NOMO-1 treated with DMSO at 0.1 percent for 48 hours (cell line): ENCODE data around the gene RPL39L.

ENCODE experiments used
- DNase-seq: peaks from one replicate; lab custom pipeline; 2025; ENCODE audit not compliant: unreplicated experiment; lab: John Stamatoyannopoulos, UW

RPL39L gene

DNA sequence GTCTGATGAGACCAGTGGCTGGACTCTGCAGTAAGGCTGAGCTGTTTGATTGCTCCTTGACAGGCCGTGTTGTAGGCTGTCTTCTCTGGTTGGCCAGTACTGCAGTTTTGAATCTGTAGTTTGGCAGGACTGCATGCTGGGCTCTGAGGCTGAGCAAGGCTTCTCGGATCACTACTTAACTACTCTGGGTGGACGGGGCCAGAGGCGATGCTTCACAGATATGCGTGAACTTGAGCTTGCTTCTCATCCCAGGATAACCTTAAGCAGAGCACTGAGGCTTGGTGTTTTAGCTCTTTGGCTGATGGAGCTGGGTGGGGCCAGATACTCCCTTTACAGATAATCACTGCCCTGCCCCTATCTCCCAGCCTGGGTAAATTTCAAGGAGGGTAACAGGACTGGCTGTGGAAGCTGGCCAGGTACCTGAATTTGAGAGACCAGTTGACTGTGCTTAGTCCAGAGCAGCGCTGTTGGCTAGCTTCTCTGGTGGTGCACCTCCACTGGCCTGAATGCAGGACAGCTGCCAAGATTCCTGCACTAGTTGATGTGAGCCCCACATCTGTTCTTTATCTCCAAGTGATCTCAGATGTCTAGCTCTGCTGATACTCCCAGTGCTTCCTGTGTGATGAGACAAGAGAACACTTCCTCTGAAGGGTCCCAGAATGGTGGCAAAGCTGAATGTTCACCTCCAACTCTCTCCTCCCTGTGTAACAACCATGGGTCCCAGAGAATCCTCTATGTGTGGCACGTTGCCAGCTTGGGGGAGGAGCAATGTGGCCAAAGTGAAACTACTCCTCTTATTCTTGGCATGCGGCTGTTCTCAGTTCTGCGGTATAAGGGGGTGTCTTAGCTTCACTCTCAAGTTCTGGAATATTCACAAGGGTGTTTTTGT is 37.9 kb downstream of the RPL39L start:
- no peak for DNase-seq

- peak; percentile 32 for DNase-seq
Measured at GRCh38 chr3:187098923-187099512, 40.3 kb downstream of the RPL39L start.

DNA sequence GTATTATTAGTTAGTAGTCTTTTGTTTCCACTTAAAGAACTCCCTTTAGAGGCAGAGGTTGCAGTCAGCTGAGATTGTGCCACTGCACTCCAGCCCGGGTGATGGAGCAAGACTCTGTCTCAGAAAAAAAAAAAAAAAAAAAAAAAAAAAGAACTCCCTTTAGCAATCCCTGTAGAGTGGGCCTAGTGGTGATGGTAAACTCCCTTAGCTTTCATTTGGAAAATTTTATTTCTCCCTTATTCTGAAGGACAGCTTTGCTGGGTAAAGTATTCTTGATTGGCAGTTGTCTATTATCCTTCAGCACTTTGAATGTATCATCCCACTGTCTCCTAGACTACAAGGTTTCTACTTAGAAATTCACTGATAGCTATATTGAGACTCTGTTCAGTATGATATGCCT is 46.0 kb downstream of the RPL39L start:
- DNase-seq = no peak

- no peak for DNase-seq
Measured at GRCh38 chr3:187088701-187089100, 50.6 kb downstream of the RPL39L start.

GRCh38 chr3:187086831-187087230 is 52.5 kb downstream of the RPL39L start:
- DNase-seq = no peak

GRCh38 chr3:187085933-187086332 is 53.4 kb downstream of the RPL39L start:
- no peak for DNase-seq

- no peak for DNase-seq
Measured at GRCh38 chr3:187085021-187085666, 54.2 kb downstream of the RPL39L start.

GRCh38 chr3:187084580-187084979 is 54.7 kb downstream of the RPL39L start:
- no peak for DNase-seq

DNA sequence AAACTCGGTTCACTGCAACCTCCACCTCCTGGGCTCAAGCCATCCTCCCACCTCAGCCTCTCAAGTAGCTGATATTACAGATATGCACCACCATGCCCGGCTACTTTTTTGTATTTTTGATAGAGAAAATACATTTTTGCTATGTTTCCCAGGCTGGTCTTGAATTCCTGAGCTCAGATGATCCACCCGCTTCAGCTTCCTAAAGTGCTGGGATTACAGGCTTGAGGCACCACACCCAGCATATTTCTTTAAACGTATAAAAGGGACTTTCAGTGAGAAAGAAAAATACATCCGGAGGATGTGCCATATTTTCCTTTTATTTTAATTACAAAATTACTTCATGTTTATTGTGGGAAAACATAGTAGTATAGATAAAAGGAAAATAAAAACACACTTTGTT is 55.2 kb downstream of the RPL39L start:
- no peak for DNase-seq

DNA sequence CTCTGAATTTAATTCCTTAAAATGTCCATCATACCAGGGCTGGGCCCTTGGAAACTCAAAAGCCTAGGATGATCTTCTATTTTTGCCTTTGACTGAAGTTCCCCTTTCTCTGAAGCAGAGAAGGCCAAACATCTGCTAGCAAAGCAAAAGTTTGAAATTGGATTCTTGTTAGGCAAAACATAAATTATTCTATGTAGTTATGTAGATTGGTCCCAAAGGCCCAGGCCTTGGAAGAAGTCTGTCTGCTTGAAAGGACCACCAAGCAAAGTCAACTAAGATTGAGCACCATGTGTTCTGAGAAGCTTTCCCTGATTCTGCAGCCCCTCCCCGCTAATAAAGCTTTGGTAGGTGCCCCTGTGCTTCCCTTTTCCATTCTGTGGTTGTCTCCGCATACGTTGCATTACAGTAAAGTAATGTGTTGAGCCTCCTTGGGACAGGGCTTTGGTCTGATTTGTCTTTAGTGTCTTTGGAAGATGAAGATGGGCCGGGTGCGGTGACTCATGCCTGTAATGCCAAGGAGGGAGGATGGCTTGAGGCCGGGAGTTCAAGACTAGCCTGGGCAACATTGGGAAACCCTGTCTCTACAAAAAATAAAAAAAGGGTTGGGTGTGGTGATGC is 56.4 kb downstream of the RPL39L start:
- DNase-seq = peak; percentile 86

GRCh38 chr3:187080799-187081450 is 58.4 kb downstream of the RPL39L start:
- no peak for DNase-seq

DNA sequence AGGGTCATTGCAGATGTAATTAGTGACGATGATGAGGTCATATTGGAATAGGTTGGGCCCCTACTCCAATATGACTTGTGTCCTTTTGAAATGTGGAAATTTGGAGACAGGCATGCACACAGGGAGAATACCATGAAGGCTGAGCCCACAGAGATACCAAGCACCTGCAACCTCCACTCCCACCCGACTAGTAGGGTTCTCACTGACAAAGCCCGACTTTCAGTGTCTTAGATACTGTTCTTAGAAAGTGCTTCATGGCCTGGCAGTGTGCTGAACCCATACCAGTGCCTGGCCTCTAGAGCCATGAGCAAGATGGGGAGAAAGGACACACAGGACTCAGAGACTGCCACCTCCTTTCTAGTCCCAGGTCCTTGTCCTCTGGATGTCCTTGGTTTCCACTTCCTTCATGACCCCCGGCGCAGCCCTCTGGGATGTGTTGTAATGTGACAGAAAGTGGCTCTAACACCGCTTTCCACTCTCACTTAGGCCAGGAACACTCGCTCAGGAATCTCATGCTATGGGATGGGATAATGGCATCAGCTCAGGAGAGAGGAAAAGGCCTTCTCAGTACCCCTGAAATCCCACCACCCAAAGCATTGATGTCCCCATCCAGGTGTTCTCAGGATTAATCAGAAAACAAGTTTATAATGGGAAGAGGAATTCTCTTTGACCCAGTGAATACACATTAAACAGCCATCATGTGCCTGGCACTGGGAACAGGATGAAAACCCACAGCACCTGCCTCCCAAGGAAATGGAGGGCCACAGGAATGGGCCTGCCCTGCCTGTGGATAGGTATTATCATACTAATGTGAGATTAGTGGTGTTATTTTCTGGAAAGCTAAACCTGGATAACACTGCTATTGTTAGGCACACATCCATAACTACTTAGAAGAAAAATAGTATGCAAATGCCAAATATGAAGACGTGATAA is 59.9 kb downstream of the RPL39L start:
- DNase-seq = no peak

- DNase-seq = no peak
Measured at GRCh38 chr3:187077537-187077936, 61.8 kb downstream of the RPL39L start.

GRCh38 chr3:187077085-187077484 is 62.2 kb downstream of the RPL39L start:
- DNase-seq = no peak

DNA sequence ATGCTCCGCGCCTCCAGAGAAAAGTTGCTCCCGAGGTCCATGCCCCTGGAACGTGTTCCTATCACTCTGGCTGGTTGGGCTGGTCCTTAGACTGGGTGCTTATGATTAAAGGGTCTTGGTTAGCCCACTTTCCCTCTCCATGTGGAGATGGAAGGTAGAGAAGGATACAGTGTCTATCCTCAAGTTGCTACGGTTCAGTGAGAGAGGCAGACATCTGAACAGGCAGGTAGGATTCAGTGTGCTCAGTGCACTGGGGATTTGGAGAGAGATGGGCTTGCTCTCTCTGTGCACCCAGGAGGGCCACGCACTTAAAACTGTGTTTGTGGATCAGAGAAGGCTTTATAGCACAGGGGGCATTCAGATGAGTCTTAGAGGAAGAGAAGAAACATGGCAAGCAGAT is 63.0 kb downstream of the RPL39L start:
- DNase-seq = no peak

DNA sequence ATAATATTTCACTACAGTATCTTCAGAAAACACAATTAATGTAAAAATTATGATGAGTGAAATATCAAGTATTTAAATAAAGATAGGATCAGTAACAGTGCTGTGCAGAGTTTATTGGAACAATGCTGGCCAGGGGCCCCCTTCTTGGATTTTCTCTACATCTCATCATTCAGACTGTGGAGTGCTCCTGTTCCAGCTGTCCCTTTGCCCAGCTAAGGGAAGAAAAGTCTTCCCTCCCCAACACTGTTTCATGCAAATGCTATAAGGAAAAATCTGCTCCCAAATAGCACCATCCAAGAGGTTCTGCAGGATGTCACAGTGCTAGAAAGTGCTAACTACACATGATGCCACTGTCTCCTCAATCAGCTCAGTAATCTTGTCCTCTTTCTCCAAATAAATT is 64.5 kb downstream of the RPL39L start:
- no peak for DNase-seq

- no peak for DNase-seq
Measured at GRCh38 chr3:187073581-187074098, 65.7 kb downstream of the RPL39L start.

DNA sequence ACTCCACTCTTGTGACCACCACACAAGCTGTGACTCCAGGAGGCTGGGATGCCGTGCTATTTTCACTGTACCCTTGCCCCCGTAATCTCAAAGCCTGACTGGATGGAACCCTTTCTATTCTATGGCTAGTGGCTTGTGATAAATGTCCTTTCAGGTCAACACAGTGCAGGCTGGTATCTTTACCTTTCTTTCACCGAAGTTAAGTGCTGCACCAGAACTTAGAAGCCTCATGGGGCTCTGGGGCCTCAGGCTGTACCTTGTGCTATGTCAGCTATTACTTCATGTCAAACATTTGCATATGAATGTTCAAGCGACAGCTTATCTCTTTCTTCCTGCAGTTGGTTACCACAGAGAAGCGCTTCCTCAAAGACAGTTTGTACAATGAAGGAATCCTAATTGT is 66.8 kb downstream of the RPL39L start:
- DNase-seq = peak; percentile 87

- no peak for DNase-seq
Measured at GRCh38 chr3:187072102-187072501, 67.2 kb downstream of the RPL39L start.
